NOMO-1 (cell line): ENCODE results near the gene ARL10.

Experiments
- DNase-seq, 2 experiments: peaks; one replicate each; lab custom pipeline; 2025; ENCODE audit not compliant: unreplicated experiment in 2 of 2; lab: John Stamatoyannopoulos, UW

ARL10 gene

DNA sequence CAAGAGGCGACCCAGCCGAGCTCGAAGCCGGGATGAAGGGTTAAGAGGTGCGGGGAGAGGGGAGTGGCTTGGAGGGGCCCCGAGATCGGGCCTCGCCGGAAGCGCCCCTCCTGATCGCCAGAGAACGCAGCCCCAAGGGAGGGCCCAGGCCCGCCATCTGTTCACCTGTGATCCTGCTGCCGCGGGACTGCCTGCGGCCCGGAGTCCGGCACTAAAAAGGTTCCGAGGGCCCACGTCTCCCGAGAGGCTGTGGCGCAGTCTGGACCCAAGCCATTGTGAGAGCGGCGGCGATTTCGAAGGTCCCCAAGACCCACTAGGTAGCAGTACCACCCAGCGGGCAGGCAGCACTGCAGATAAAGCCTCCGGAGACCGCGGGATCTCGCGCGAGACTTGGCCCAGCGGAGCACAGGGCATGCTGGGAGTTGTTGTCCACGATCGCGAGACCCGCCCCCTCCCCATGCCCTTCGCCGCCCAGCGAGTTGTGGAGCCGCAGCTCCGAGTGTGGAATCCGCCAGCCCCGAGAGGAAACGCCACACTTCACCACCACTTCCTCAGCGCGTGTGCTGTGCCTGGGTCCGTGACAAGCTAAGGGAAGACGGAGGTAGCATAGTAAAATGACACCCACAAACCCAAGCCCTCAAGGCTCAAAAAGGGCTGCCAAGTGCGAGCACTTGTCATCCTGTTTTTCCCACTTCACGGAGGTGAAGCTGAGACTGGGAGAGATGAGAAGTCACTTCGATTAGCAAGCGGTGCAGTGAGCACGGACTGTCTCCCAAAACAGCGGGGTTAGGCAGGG, 3.7 kb upstream of the ARL10 start, which contains the start of gene KIAA1191:
TSS of gene KIAA1191 (minus strand) at position 328 of the 796 bp plus-strand sequence. CDS start 2,256 bp downstream, outside the sequence.
- peak; percentile 90 for DNase-seq

DNA sequence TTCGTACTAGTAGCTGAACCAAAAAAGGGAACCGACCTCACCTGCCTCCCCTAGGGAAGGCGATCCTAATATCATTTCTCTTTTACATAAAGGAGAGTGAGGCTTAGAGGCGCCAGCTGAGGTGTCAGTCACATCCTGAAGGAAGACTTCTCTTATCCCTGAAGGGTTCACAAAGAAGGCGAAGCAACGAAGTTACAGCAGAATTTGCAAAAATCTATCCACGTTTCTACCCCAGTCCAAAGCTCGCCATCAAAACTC, 3.1 kb upstream of the ARL10 start:
- DNase-seq, result peak in 1 of 2 experiments; percentile 44

DNA sequence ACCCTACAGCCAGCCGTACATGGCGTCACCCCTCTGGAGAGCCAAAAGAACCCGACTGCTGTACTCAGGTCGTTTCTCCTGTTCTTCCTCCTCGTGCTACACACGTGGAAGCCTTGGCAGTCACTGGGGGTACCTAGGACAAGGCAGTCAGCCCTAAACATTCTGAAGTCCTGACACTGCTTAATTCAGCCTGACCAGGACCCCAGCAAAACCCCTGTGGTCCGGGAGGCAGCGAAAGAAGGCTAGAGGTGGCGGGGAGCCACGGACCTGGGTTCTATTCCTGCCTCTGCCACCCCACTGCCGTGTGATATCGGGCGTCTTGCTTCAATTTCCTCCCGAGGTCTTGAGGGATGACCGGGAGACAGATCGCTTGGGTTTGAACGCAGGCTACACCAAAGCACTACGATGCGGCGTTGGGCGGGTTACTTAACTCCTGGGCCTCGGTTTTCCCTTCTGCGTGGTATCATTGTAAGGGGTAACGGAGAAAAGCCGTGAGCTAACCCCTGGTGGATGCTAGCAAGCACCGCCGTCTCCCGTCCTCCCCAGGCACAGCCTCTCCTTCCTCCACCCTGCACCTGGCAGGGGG, 429 bp upstream of the ARL10 start:
- no peak for DNase-seq

DNA sequence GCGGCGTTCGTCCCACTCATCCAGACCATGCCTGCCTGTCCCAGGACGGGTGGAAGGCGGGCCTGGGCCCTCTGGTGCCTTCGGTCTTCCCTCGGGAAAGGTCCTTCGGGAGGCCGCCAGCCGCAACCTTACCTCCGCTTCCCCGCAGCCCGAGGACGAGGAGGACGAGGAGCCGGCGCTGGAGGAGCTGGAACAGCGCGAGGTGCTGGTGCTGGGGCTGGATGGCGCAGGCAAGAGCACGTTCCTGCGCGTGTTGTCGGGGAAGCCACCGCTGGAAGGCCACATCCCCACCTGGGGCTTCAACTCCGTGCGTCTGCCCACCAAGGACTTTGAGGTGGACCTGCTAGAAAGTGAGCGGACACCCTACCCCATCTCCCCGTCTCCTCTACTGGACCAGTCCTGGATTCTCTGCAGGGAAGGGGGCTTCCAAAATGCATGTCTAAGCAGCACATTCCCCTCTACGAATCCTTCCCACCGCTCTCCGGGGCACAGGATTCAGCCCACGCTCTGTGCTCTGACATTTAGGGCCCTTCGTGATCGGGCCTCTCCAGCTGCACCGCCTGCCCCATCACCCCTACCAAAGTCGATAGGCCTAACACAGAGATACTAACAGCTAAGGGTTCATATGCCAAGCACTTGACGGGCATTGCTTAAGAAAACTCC, 1.1 kb downstream of the ARL10 start:
- no peak for DNase-seq

DNA sequence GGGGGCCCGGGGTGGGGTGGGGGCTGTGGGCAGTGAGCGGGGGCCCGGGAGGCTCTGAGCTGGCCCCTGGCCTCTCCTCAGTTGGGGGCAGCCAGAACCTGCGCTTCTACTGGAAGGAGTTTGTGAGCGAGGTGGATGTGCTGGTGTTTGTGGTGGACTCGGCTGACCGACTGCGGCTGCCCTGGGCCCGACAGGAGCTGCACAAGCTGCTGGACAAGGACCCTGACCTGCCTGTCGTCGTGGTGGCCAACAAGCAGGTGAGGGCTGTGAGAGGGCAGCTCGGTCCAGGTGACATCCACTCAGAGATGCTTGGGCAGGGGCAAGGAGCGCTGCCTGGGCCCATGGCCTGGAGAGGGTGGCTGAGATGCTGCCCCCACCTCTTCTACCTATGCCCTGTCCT, 3.4 kb downstream of the ARL10 start:
- no peak for DNase-seq

DNA sequence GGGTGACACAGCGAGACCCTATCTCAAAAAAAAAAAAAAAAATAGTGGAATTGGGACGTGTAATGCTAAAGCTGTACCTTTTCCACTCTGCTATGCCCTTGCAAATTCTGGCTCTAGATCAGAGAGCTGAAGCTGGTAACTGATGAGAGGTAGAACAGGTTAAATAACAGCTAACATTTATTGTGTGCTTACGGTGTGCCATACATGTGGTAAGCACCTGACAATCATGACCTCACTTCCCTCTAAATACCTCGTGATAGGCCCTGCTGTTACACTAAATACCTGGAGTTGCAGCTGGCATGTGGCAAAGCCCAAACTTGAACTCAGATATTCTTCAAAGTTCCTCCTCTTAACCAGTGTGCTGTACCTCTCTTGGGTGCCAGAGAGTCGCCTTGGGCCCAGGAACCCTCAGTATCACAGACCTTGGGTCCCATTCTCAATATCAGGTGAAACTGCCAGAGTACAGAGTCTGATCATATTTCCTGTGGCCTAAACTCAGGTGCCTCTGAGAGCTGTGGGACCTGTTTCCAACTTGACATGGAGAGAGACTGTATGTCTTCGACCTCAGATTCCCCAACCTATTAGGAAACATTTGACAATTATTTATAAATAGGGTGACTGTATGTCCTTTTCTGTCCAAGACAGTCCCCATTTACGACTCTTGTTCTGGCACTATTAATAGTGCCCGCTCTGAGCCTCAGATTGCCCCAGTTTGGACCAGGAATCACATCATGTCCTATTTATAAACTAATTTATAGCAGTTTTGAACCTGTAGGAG, 4.8 kb downstream of the ARL10 start:
- no peak for DNase-seq

DNA sequence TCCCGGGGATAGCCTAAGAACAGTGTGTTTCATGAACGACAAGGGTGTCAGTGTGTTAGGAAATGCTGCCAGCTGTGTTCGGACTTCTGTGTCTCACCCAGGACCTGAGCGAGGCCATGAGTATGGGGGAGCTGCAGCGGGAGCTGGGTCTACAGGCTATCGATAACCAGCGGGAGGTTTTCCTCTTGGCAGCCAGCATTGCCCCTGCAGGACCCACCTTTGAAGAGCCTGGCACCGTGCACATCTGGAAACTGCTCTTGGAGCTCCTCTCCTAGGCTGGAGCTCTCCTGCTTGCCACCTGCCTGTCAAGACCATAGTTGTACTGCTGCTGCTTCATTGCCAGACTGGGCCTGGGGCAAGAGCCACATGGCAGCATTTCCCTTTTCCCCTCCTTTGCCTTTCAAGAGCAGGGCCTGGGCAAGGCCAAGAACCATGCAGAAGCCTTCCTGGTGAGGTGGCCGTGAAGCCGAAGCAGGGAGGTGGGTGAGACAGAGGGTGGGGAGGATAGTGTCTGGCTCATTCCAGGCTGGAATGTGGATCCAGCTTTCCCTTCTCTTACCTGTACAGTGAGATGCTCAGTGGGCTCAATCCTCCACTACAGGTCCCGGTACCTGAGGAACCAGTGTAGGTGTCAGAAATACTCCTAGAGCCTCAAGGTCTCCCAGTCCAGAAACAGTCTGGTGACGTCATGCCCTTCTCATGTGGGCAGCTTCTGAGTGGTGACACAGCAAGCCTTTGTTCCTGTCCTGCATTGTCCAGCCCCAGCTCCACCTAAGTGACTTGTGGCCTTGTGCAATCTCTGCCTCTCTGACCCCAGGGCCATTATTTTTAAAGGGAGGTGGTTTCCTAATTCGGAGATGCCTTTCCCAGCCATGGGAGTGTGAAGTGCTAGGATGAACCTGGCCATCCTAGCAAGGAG, 6.6 kb downstream of the ARL10 start:
- DNase-seq, result no peak

DNA sequence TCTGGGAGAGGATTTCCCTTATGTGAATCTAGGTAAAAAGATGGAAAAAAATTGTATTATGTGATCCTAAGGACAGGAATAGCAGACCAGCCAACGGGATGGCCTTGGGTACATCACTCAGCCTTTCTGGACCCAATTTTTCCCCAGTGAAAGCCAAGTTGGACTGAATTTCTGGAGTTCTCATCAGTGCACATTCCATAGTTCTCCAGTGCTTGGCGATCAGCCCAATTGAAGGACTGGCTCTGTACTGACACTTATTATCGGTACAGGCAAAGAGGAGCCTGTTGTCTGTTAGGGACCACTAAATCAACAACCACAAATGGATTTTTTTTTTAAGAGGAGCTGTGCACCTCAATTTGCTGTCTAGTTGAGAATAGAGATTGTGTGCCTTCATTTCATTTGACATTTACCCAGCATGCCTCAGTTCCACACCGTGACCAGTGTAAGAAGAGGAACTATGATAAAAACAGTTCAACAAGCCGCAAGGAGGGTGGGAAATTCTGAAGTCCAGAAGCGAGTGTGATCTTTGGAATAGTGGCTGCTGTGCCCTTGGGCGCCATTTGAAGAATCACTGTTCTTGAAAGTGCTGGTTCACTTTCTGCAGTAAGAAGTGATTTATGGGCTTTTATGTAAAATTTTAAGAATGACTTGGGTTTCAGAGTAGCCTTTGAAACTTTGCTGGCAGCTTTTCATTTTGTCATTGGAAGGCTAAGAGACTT, 8.0 kb downstream of the ARL10 start:
- DNase-seq, result peak in 1 of 2 experiments; percentile 7

DNA sequence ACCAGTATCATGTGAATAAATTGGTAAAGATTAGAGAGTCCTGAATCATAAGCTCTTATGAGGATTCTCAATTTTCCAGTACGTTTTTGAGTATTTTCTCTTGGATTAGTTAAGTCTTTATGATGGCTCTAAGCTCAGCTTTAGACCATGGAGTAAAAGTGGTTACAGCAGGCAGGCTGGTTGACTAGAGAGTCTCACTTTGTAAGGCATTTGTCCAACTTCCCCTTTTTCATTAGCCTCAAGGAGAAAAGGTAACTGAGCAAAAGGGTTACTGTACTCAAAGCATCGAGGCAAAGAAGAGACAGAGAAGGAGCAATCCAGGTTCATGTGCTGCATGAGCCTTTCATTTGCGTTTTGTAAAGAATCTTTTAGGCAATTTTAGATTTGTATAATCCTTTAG, 14.6 kb downstream of the ARL10 start:
- DNase-seq, result peak in 1 of 2 experiments; percentile 37

DNA sequence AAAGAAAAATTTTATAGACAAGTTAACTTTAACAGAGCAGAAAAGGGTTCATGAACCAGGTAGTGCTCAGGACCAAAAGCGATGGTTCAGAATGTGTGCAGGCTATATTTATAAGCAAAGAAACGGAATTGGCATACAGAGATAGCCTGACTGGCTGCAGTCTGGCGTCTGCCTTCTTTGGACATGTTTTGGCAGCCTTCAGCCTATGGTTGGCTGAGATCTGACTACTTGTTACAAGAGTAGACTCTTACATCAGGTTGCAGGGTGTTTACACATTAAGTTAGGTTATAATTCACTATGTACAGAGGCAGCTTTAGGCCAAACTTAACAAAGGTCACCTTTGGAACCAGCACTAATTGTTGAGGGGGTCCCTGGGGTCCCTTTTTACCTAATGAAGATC, 16.1 kb downstream of the ARL10 start:
- no peak for DNase-seq

DNA sequence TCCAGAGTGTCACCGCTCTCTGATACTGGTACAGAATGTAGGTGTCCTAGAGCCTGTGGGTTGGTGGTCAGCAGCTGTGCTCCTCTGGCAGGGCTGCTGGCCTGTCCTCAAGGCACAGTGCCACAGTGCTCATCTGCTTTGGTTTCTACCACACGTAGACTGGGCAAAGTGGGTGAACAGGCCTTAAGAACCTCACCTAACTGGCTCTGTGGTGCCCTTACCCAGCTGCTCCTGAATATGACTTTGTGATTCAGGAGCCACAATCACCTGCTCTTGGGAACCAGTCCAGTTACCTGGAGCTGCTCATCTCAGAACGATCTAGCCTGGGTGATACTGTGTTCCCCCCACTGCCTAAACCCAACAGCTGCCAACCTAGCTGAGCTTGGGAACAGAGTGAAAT, 16.7 kb downstream of the ARL10 start:
- DNase-seq, result no peak

DNA sequence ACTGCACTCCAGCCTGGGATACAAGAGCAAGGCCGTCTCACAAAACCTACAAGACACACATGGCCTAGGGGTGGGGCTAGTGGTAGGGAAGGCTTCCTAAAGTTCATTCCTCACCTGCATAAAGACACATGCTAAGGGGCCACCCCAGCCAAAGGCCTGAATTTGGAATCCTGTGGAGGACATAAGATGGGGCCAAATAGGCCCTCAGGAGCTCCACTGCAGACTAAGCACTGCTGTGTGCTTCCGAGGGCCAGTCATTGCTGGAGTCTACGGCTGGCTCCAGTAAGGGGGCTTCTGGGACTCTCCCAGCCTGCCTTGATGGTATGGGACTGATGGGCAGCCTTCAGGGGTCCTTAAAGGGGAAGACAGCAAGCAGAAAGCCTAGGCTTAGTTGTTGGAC, 17.4 kb downstream of the ARL10 start:
- no peak for DNase-seq

DNA sequence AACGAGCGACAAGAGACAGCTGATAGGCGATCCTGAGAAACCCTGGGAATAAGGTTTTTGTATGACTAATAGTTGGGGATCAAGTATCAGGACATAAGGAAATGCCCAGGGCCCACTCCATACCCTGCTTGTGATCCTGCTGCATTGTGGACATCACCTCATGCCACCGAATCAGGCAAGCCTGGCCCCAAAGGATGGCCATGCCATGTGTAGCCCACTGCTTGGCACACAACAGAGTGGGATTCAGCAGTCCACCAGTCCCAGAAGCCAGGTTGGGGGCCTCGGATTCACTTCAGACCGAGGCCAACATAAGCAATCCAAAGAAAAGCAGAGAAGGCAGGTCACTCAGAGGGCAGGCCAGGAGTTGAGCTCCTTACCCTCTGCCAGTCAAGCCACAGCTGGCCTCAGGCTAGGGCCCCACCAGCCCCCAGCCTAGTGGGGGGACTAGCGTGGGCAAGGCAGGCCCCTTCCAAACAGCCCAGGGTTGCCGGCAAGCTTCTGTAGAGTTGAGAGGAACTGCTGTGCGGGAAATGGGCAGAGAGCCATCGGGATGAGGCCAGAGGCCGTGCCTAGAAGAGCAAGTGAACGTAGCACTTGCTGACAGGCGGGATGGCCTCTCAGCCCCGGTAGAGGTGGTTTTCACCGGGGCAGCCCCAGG, 18.1 kb downstream of the ARL10 start:
- no peak for DNase-seq

DNA sequence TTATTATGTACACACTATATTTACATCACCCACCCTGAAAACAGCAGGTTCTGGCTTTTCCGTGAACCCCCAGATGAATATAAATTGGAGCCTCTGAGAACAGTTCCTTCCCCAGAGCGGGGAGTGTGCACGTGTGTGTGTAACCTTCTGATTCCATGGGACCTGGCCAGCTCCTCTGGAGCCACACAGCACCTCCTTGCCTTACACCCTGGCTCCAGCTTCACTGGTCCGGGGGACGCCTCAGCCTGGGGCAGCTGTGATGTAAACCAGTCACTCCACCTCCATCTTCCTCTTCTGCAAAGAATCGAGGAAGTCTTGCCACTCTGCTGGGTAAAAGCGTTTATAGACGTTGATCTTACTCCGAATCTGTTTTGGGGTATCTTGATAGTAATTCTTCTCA, 18.7 kb downstream of the ARL10 start:
- no peak for DNase-seq

DNA sequence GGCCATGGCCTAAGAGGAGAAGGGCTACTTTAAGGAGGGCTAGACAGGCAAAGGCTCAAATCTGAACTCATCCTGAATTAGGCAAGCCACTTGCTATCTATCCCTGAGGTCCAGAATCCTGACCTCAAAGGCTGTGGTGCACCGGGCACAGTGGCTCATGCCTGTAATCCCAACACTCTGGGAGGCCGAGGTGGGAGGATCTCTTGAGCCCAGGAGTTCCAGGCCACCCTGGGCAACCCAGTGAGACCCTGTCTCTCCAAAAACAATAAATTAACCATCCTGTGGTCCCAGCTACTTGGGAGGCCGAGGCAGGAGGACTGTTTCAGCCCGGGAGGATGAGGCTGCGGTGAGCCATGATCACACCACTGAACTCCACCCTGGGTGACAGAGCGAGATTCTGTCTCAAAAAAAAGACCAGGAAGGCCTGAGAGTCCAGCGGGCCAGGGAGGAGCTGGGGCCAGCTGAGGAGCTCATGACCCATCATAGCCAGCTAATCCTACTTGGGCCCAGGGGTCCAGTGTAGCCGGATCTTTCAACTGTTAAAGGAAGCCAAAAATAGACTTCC, 19.2 kb downstream of the ARL10 start:
- DNase-seq, result no peak

DNA sequence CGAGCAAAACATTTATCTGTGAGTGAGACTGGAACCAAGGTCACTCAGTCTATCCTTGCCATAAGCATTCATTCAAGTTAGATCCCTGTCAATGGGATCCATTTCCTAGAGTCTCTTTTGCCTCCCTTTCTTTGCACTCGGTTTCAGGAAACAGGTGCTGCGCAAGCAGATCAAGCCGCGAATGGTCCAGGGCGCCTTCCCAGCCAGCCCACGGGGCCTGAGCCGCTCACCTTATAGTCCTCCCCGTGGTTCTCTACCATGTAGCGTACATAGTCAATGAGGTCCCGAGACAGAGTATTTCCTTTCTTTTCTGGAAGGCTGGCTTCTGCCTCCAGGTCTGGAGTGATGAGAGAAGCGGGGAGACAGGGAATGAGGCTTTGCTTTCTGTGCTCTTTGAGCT, 19.7 kb downstream of the ARL10 start:
- DNase-seq, result no peak

DNA sequence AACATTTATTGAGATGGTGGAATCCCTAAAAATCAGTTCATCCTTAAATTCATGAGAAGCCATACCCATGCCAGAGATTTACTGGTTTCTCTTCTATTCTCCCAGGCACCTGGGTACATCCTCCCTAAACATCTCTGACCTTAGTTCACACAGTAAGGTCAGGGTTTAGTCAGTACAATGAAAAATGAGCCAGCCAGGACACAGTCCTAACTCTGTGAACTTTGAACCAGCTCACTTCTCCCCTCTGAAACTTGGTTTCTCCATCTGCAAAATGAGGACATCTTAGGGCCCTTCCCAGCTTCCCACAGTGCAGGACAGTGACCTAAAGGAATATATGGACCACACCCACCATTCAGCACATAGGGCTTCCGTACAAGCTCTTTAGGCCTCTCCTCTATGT, 21.2 kb downstream of the ARL10 start:
- DNase-seq, result no peak

DNA sequence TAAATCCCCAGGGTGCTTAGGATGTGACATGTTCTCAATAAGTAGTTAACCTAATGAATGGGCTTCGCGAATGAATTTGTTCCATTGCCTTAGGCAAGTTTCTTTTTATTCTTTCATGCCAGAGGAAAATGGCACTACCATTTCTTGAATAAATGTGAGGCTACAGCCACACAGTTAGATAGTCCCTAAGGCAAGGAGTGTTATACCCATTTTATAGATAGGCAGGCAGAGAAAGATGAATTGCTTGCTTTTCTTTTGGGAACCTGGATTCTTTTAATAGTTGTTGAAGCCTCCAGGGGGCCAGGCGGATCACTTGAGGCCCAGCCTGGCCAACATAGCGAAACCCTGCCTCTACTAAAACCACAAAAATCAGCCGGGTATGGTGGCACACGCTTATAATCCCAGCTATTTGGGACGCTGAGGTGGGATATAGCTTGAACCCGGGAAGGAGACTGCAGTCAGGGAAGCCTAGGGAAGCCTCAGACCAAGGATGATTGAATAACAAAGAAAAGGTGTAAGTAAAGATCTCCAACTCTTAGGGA, 22.2 kb downstream of the ARL10 start:
- DNase-seq, result no peak

DNA sequence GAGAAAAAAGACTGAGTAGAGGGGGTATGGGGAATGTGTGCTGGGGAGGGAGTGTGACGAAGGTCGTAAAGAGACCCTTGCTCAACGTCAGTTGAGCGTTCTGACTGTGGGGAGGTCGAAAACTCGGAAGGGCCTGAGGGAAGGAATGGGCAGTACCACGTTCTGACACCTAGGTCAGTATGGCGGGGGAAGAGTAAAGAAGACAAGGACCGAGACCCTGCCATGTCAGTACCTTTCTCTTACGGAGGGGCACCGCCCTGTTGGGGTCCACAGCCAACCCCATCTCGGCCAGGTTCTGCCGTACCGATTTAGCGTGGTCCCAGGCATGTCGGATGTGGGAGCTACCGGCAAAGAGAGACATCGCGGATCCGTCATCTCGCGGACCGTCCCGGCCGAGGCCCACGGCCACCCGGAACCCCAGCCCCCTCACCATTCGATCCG, 22.7 kb downstream of the ARL10 start:
- DNase-seq, result peak; percentile 14 to 47
